ENCODE results near the gene CCR4.

DNA sequence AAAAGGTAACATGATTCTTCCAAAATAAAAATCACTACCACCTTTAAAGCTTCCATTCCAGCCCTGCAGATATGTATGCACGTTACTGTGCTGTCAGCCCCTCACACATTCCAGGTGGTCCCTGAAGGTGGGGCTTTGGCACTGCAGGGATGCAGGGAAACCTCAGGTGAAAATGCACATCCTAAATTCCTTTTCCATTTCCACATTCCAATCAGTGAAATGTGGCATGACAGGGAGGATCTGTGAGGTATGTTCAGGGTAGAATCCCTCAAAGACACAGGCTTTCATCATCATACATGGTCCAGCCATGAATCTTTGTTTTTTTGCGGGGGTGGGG lies 45.3 kb downstream of the CCR4 start:
- TF ChIP-seq, protein P1, sequence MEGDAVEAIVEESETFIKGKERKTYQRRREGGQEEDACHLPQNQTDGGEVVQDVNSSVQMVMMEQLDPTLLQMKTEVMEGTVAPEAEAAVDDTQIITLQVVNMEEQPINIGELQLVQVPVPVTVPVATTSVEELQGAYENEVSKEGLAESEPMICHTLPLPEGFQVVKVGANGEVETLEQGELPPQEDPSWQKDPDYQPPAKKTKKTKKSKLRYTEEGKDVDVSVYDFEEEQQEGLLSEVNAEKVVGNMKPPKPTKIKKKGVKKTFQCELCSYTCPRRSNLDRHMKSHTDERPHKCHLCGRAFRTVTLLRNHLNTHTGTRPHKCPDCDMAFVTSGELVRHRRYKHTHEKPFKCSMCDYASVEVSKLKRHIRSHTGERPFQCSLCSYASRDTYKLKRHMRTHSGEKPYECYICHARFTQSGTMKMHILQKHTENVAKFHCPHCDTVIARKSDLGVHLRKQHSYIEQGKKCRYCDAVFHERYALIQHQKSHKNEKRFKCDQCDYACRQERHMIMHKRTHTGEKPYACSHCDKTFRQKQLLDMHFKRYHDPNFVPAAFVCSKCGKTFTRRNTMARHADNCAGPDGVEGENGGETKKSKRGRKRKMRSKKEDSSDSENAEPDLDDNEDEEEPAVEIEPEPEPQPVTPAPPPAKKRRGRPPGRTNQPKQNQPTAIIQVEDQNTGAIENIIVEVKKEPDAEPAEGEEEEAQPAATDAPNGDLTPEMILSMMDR (IDR thresholded peaks at IDR 0.05; ENCODE audit: low read length) = no peak
- TF ChIP-seq EZH2 (optimal IDR thresholded peaks at IDR 0.05; ENCODE audit: low read depth, low read length) = no peak

Data from MM.1S (cell line).